ENCODE data around the gene MED26.

The MED26 gene

GRCh38 chr19:16542045-16542909 is 85.7 kb downstream of the MED26 start, which contains the start of gene CHERP:
Gene CHERP, minus strand, starts transcription at chr19:16542437. Its CDS starts 59 bp downstream, at chr19:16542378.
- DNase-seq (peak; percentile 94), ATAC-seq (ENCODE audit: insufficient read depth, low read depth) (peak; percentile 81)
- H3K9me3 ChIP-seq (ENCODE audit: insufficient read depth, low read length, severe bottlenecking) = no peaks in the 10 kb centered on the region
- H3K9ac ChIP-seq (ENCODE audit: low read depth, low read length) = peak within 1 kb of the TSS; percentile 86
- no peaks in the 10 kb centered on the region for H3K27me3 ChIP-seq (ENCODE audit: insufficient read depth, low read length, poor library complexity)
- H3K36me3 ChIP-seq (ENCODE audit: insufficient read depth, low read length) = peaks cover 42% of the 10 kb centered on the region
- peaks cover 40% of the 10 kb centered on the region for H4K20me1 ChIP-seq (ENCODE audit: insufficient read depth, low read length)
- H3K4me3 ChIP-seq (ENCODE audit: low read depth in 1 of 2, low read length in 2 of 2) = peak within 1 kb of the TSS; percentile 85 to 97
- peaks cover 47% of the 10 kb centered on the region for H3K4me1 ChIP-seq (ENCODE audit: insufficient read depth, low read length)
- peaks cover 75% of the 10 kb centered on the region for H3K79me2 ChIP-seq (ENCODE audit: insufficient read depth, low read length)
- H3K4me2 ChIP-seq (ENCODE audit: insufficient read depth, low read length) = peak within 1 kb of the TSS; percentile 74
- H3K27ac ChIP-seq (ENCODE audit: low read length) = peak within 1 kb of the TSS; percentile 93
- H2AFZ ChIP-seq (ENCODE audit: low read depth, low read length) = peak within 1 kb of the TSS; percentile 82
- no peak for TF ChIP-seq EZH2 (IDR thresholded peaks at IDR 0.05; ENCODE audit: borderline replicate concordance, low read depth, low read length, severe bottlenecking)
- TF ChIP-seq CTCF (IDR thresholded peaks at IDR 0.05; ENCODE audit: borderline replicate concordance, extremely low read depth, low read length, poor library complexity, severe bottlenecking) = no peak

- peak overlapping the region; percentile 93 for H3K27ac ChIP-seq (ENCODE audit: low read length)
Measured at GRCh38 chr19:16541526-16542044, 86.4 kb downstream of the MED26 start.

GRCh38 chr19:16540948-16541347 is 87.1 kb downstream of the MED26 start:
- Histone ChIP-seq H3K79me2 (ENCODE audit: insufficient read depth, low read length) (peaks cover 88% of the 10 kb centered on the region), H3K4me1 (ENCODE audit: insufficient read depth, low read length) (peaks cover 49% of the 10 kb centered on the region)

More at GRCh38 chr19:16541526-16542044, 86.4 kb downstream of the MED26 start:
- Histone ChIP-seq H3K4me2 (ENCODE audit: insufficient read depth, low read length) (peak overlapping the region; percentile 74), H3K9ac (ENCODE audit: low read depth, low read length) (peak overlapping the region; percentile 86), H3K36me3 (ENCODE audit: insufficient read depth, low read length) (peaks cover 47% of the 10 kb centered on the region), H4K20me1 (ENCODE audit: insufficient read depth, low read length) (peaks cover 46% of the 10 kb centered on the region), H3K4me3 (ENCODE audit: low read depth in 1 of 2, low read length in 2 of 2) (peak overlapping the region; percentile 85 to 97), H3K79me2 (ENCODE audit: insufficient read depth, low read length) (peaks cover 82% of the 10 kb centered on the region), H2AFZ (ENCODE audit: low read depth, low read length) (peak overlapping the region; percentile 82; the same call in 1 of the 2 replicates), H3K9me3 (ENCODE audit: insufficient read depth, low read length, severe bottlenecking) (no peaks in the 10 kb centered on the region), H3K4me1 (ENCODE audit: insufficient read depth, low read length) (peaks cover 49% of the 10 kb centered on the region), H3K27me3 (ENCODE audit: insufficient read depth, low read length, poor library complexity) (no peaks in the 10 kb centered on the region)
- ATAC-seq (ENCODE audit: insufficient read depth, low read depth) = peak; percentile 12; the same call in 1 of the 3 replicates
- peak; percentile 40 for DNase-seq
- TF ChIP-seq EZH2 (IDR thresholded peaks at IDR 0.05; ENCODE audit: borderline replicate concordance, low read depth, low read length, severe bottlenecking) (no peak), CTCF (IDR thresholded peaks at IDR 0.05; ENCODE audit: borderline replicate concordance, extremely low read depth, low read length, poor library complexity, severe bottlenecking) (no peak)

More at GRCh38 chr19:16540948-16541347, 87.1 kb downstream of the MED26 start:
- H3K27ac ChIP-seq (ENCODE audit: low read length) = peak overlapping the region; percentile 93; the same call in 1 of the 2 replicates
- ATAC-seq (ENCODE audit: insufficient read depth, low read depth) (no peak), DNase-seq (no peak)
- H3K9ac ChIP-seq (ENCODE audit: low read depth, low read length) = peak overlapping the region; percentile 86
- H3K36me3 ChIP-seq (ENCODE audit: insufficient read depth, low read length) = peaks cover 54% of the 10 kb centered on the region
- TF ChIP-seq CTCF (IDR thresholded peaks at IDR 0.05; ENCODE audit: borderline replicate concordance, extremely low read depth, low read length, poor library complexity, severe bottlenecking) = no peak
- TF ChIP-seq EZH2 (IDR thresholded peaks at IDR 0.05; ENCODE audit: borderline replicate concordance, low read depth, low read length, severe bottlenecking) = no peak
- no peaks in the 10 kb centered on the region for H3K27me3 ChIP-seq (ENCODE audit: insufficient read depth, low read length, poor library complexity)
- H3K4me2 ChIP-seq (ENCODE audit: insufficient read depth, low read length) = peak overlapping the region; percentile 74
- no peak overlapping the region for H2AFZ ChIP-seq (ENCODE audit: low read depth, low read length)
- no peaks in the 10 kb centered on the region for H3K9me3 ChIP-seq (ENCODE audit: insufficient read depth, low read length, severe bottlenecking)
- peak overlapping the region; percentile 85 to 97; a peak in 3 of 4 replicates for H3K4me3 ChIP-seq (ENCODE audit: low read depth in 1 of 2, low read length in 2 of 2)
- H4K20me1 ChIP-seq (ENCODE audit: insufficient read depth, low read length) = peaks cover 52% of the 10 kb centered on the region
